Liver (tissue), 9 donors: Measurements from ENCODE around the gene DCAF11. TPM values are rescaled to one million over a fixed set of nuclear protein-coding genes. Genes with fewer than 3 reads are reported as not detected.

Experiments used
- DNase-seq: peaks from one replicate; pipeline ENCODE4 v3.0.0-alpha.2; 2017; ENCODE audit warnings: low spot score
- H3K27ac ChIP-seq, 2 donors: one replicate each; pipeline ENCODE4 v1.7.0; 2013; ENCODE audit warnings: inconsistent platforms in 2 of 2, low read length in 2 of 2, control low read depth in 1 of 2, low read depth in 1 of 2, mild to moderate bottlenecking in 1 of 2
- H3K27me3 ChIP-seq, 4 donors: one replicate each; pipeline versions ENCODE4 v1.6.1 to v1.7.0; 2013; ENCODE audit warnings: low read length in 3 of 4, inconsistent platforms in 1 of 4, mild to moderate bottlenecking in 1 of 4, moderate library complexity in 1 of 4; ENCODE audit not compliant: control insufficient read depth in 4 of 4, insufficient read depth in 4 of 4
- H3K36me3 ChIP-seq, 4 donors: one replicate each; pipeline versions ENCODE4 v1.6.1 to v1.7.0; 2013; ENCODE audit warnings: low read length in 3 of 4, mild to moderate bottlenecking in 3 of 4, low read depth in 1 of 4, moderate library complexity in 1 of 4; ENCODE audit not compliant: control insufficient read depth in 4 of 4, insufficient read depth in 3 of 4
- H3K4me1 ChIP-seq, 4 donors: one replicate each; pipeline versions ENCODE4 v1.6.1 to v1.7.0; 2013; ENCODE audit warnings: low read length in 3 of 4, mild to moderate bottlenecking in 3 of 4, moderate library complexity in 1 of 4; ENCODE audit not compliant: control insufficient read depth in 4 of 4, insufficient read depth in 4 of 4
- H3K4me3 ChIP-seq, 3 donors: one replicate each; pipeline versions ENCODE4 v1.6.1 to v1.7.0; 2013; ENCODE audit warnings: low read length in 3 of 3, control low read depth in 1 of 3, low read depth in 1 of 3, mild to moderate bottlenecking in 1 of 3
- H3K9ac ChIP-seq, 2 donors: one replicate each; pipeline ENCODE4 v1.7.0; 2013; ENCODE audit warnings: low read length in 2 of 2, mild to moderate bottlenecking in 2 of 2, moderate library complexity in 2 of 2, control low read depth in 1 of 2, low read depth in 1 of 2
- H3K9me3 ChIP-seq, 4 donors: one replicate each; pipeline versions ENCODE4 v1.6.1 to v1.7.0; 2013; ENCODE audit warnings: low read length in 3 of 4; ENCODE audit not compliant: control insufficient read depth in 4 of 4
- EGR1 ChIP-seq, 2 donors: IDR thresholded peaks; 2 replicates each; pipeline ENCODE4 v1.6.1; 2016 to 2018; ENCODE audit warnings: antibody characterized with exemption in 2 of 2, low read depth in 2 of 2
- FOXA1 ChIP-seq: IDR thresholded peaks from 2 replicates; pipeline ENCODE4 v1.6.1; 2016; ENCODE audit warnings: antibody characterized with exemption
- FOXA2 ChIP-seq: IDR thresholded peaks from 2 replicates; pipeline ENCODE4 v1.6.1; 2016; ENCODE audit warnings: antibody characterized with exemption
- HNF4A ChIP-seq, 2 donors: conservative IDR thresholded peaks; 2 replicates each; pipeline ENCODE4 v1.6.1; 2016; ENCODE audit warnings: antibody characterized with exemption in 2 of 2, mild to moderate bottlenecking in 2 of 2
- JUND ChIP-seq, 2 donors: IDR thresholded peaks; 2 replicates each; pipeline ENCODE4 v1.6.1; 2016; ENCODE audit warnings: antibody characterized with exemption in 2 of 2
- NR2F2 ChIP-seq: IDR thresholded peaks from 2 replicates; pipeline ENCODE4 v1.6.1; 2016; ENCODE audit warnings: antibody characterized with exemption
- RAD21 ChIP-seq, 2 donors: IDR thresholded peaks; 2 replicates each; pipeline ENCODE4 v1.6.1; 2016; ENCODE audit warnings: antibody characterized with exemption in 2 of 2, mild to moderate bottlenecking in 2 of 2
- RXRA ChIP-seq, 2 donors: IDR thresholded peaks; 2 replicates each; pipeline ENCODE4 v1.6.1; 2017 to 2018; ENCODE audit warnings: antibody characterized with exemption in 2 of 2, mild to moderate bottlenecking in 1 of 2
- SP1 ChIP-seq: IDR thresholded peaks from 2 replicates; pipeline ENCODE4 v1.6.1; 2018; ENCODE audit warnings: antibody characterized with exemption, mild to moderate bottlenecking
- YY1 ChIP-seq: IDR thresholded peaks from 2 replicates; pipeline ENCODE4 v1.6.1; 2016; ENCODE audit warnings: antibody characterized with exemption, mild to moderate bottlenecking
- WGBS: extraction: QIAGEN DNeasy Blood & Tissue Kit; methylation state at CpG from one replicate; pipeline ENCODE4 v1.1.7; 2013; 5-methylcytosine and 5-hydroxymethylcytosine counted together
- polyA plus RNA-seq, 2 donors: library from polyadenylated mRNA; stranded (reverse) in 1 of 2; unstranded in 1 of 2; fragments of 200-250 nt in 1 of 2; fragments of >200 nt in 1 of 2; fragmentation: Nextera tagmentation in 1 of 2; extraction: Ambion mirVana in 1 of 2; gene quantifications; one replicate each; pipeline versions ENCODE4 v1.2.1 to v1.2.3, GENCODE V29; 2013 to 2015
- total RNA-seq, 2 donors: library from RNA; depleted of rRNA; stranded (reverse); fragments of >200 nt; gene quantifications; one replicate each; pipeline ENCODE4 v1.2.3, GENCODE V29; 2014
- TF ChIP-seq, protein P1 (sequence below): IDR thresholded peaks from 2 replicates; pipeline ENCODE4 v1.6.1; 2016; ENCODE audit warnings: antibody characterized with exemption, mild to moderate bottlenecking
- TF ChIP-seq, protein P2 (sequence below): IDR thresholded peaks from 2 replicates; pipeline ENCODE4 v1.6.1; 2016; ENCODE audit warnings: antibody characterized with exemption
- TF ChIP-seq, protein P3 (sequence below): fragments of 150-350 bp; IDR thresholded peaks from 2 replicates; pipeline ENCODE4 v1.5.1; 2017; ENCODE audit warnings: improper control_type of control experiment, low read depth, low read length; ENCODE audit not compliant: missing input control
- TF ChIP-seq, protein P4 (sequence below): IDR thresholded peaks from 2 replicates; pipeline ENCODE4 v1.6.1; 2016; ENCODE audit warnings: antibody characterized with exemption
- TF ChIP-seq, protein P5 (sequence below): IDR thresholded peaks from 2 replicates; pipeline ENCODE4 v1.6.1; 2016; ENCODE audit warnings: antibody characterized with exemption
- donor health status: healthy.
- donor health status: healthy.
- donor health status: healthy.
- donor health status: healthy.
- donor health status: healthy.

Gene DCAF11
- total and polyA plus RNA-seq, 4 donors: 30.1 to 312 (median 167) TPM

DNA sequence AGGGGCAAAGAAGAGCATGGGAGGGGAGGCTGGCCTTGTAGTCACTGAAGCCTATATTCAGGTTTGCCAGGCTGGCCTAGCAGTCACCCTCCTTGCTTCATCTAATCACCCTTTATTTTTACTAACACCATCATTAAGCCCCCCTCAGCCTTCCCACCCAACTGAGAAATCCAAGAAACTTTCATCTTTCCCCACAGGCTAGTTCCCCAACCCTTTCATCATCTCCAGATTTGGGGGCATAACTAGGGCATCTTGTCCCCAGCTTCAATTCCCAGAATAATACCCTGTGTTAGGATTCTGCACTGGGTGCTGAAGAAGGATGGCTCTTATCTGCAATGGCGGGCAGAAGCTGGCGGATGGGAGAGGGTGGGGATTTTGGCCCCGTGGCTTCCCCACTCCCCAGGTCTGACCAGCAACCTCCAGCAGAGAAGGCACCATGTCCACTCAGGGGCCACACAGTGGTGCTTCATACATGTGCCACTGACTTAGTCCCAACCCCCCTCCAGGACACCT, 13.5 kb upstream of the DCAF11 start (continued):
- TF ChIP-seq, protein P1, sequence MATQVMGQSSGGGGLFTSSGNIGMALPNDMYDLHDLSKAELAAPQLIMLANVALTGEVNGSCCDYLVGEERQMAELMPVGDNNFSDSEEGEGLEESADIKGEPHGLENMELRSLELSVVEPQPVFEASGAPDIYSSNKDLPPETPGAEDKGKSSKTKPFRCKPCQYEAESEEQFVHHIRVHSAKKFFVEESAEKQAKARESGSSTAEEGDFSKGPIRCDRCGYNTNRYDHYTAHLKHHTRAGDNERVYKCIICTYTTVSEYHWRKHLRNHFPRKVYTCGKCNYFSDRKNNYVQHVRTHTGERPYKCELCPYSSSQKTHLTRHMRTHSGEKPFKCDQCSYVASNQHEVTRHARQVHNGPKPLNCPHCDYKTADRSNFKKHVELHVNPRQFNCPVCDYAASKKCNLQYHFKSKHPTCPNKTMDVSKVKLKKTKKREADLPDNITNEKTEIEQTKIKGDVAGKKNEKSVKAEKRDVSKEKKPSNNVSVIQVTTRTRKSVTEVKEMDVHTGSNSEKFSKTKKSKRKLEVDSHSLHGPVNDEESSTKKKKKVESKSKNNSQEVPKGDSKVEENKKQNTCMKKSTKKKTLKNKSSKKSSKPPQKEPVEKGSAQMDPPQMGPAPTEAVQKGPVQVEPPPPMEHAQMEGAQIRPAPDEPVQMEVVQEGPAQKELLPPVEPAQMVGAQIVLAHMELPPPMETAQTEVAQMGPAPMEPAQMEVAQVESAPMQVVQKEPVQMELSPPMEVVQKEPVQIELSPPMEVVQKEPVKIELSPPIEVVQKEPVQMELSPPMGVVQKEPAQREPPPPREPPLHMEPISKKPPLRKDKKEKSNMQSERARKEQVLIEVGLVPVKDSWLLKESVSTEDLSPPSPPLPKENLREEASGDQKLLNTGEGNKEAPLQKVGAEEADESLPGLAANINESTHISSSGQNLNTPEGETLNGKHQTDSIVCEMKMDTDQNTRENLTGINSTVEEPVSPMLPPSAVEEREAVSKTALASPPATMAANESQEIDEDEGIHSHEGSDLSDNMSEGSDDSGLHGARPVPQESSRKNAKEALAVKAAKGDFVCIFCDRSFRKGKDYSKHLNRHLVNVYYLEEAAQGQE: no peak
- no peak for TF ChIP-seq FOXA2
- TF ChIP-seq, protein P2, sequence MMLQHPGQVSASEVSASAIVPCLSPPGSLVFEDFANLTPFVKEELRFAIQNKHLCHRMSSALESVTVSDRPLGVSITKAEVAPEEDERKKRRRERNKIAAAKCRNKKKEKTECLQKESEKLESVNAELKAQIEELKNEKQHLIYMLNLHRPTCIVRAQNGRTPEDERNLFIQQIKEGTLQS: no peak

DNA sequence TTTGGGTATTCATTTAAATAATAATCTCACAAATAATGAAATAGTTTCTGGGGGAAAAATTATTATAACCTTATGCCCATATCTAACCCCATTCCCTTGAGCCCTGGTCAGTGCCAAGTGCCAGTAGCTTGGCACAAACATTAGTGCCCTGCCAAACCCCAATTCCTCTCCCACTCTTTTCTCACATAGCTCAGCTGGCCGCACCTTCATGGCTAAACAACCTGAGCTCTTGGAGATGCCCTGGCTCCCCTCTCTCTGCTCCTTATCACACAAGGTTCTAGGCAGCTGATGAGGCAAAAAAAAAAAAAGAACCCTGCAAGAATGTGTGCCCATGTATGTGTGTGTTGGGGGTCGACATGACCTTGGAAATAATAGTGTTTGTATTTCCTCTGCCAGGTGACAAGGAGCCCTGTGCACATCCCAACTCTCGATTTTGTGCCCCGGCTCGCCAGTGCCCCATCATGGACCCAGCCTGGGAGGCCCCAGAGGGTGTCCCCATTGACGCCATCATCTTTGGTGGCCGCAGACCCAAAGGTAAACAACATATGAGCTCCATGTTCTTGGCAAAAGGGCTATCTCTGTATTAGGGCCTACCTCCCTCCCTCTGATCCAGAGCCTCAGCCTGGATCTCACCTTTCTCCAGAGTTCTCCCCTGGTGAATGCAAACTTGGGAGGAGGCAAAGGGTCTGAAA, 12.1 kb upstream of the DCAF11 start:
- peaks cover 9 to 38% (median 25%) of the 10 kb centered on the region in 4 donors for H3K36me3 ChIP-seq
- WGBS: 73% methylated on average over 7 of the region's 7 CpGs

More for the DNA sequence above, 12.1 kb upstream of the DCAF11 start:
- TF ChIP-seq SP1: no peak
- TF ChIP-seq, protein P3, sequence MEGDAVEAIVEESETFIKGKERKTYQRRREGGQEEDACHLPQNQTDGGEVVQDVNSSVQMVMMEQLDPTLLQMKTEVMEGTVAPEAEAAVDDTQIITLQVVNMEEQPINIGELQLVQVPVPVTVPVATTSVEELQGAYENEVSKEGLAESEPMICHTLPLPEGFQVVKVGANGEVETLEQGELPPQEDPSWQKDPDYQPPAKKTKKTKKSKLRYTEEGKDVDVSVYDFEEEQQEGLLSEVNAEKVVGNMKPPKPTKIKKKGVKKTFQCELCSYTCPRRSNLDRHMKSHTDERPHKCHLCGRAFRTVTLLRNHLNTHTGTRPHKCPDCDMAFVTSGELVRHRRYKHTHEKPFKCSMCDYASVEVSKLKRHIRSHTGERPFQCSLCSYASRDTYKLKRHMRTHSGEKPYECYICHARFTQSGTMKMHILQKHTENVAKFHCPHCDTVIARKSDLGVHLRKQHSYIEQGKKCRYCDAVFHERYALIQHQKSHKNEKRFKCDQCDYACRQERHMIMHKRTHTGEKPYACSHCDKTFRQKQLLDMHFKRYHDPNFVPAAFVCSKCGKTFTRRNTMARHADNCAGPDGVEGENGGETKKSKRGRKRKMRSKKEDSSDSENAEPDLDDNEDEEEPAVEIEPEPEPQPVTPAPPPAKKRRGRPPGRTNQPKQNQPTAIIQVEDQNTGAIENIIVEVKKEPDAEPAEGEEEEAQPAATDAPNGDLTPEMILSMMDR: no peak
- no peak for TF ChIP-seq RXRA (IDR thresholded peaks at IDR 0.05)
- TF ChIP-seq JUND (IDR thresholded peaks at IDR 0.05): no peak
- TF ChIP-seq, protein P4, sequence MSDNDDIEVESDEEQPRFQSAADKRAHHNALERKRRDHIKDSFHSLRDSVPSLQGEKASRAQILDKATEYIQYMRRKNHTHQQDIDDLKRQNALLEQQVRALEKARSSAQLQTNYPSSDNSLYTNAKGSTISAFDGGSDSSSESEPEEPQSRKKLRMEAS: no peak
- no peak for TF ChIP-seq NR2F2
- no peak for TF ChIP-seq EGR1 (IDR thresholded peaks at IDR 0.05; ENCODE audit: low read depth in 2 of 2)
- no peak for TF ChIP-seq HNF4A (conservative IDR thresholded peaks at IDR 0.05)
- no peak for TF ChIP-seq FOXA2
- TF ChIP-seq, protein P5, sequence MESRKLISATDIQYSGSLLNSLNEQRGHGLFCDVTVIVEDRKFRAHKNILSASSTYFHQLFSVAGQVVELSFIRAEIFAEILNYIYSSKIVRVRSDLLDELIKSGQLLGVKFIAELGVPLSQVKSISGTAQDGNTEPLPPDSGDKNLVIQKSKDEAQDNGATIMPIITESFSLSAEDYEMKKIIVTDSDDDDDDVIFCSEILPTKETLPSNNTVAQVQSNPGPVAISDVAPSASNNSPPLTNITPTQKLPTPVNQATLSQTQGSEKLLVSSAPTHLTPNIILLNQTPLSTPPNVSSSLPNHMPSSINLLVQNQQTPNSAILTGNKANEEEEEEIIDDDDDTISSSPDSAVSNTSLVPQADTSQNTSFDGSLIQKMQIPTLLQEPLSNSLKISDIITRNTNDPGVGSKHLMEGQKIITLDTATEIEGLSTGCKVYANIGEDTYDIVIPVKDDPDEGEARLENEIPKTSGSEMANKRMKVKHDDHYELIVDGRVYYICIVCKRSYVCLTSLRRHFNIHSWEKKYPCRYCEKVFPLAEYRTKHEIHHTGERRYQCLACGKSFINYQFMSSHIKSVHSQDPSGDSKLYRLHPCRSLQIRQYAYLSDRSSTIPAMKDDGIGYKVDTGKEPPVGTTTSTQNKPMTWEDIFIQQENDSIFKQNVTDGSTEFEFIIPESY: no peak
- TF ChIP-seq FOXA1: no peak
- no peak for TF ChIP-seq RAD21 (IDR thresholded peaks at IDR 0.05)
- TF ChIP-seq, protein P1: no peak
- no peak for TF ChIP-seq YY1
- Histone ChIP-seq H3K27me3 (no peaks in the 10 kb centered on the region), H3K9ac (no peak overlapping the region), H3K27ac (no peak overlapping the region), H3K9me3 (no peaks in the 10 kb centered on the region), H3K4me1 (peaks cover 2 to 83% (median 64%) of the 10 kb centered on the region in 4 donors), H3K4me3 (no peak overlapping the region)
- DNase-seq: no peak
